NCI-H1092 (cell line): ENCODE results near the gene RNF212.

Experiments used
- DNase-seq: peaks from one replicate; lab custom pipeline; 2025; lab: John Stamatoyannopoulos, UW

Gene RNF212

DNA sequence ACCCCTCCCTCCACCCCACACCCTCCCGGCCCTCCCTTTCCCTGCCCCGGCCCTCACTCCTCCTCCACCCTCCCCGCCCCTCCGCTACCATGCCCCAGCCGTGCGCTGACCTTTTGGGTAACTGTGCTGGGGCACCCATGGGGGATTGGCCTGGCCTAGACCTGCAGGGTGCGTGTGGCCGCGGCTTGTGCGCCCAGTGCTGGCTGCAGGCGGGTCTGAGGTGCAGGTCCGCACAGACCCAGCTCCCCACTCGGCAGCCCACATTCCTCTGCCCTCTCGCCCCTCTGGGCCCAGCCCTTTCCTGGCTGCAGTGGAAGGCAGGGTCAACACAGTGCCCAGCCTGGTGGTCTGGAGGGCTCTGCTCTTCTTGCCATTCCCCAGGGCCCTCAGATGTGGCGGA is 77.3 kb downstream of the RNF212 start:
- DNase-seq: no peak

DNA sequence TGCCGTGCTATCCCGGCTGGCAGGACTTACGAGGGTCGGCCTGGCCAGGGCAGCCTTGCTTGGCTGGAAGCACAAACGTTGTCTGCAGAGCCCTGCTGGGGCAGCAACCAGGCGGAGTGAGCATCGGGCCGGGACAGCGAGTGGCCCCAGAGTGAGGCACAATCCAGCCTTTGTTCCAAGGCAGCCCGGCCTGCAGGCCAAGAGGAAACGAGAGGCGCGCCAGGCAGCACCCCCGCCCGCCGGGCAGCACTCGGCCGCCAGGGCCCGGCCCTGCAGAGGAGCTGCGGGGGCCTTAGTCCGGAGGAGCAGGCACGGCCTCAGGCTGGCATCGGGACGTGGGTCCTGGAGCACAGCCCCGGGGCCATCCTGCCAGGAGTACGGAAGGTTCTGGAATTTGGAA is 77.9 kb downstream of the RNF212 start:
- no peak for DNase-seq

DNA sequence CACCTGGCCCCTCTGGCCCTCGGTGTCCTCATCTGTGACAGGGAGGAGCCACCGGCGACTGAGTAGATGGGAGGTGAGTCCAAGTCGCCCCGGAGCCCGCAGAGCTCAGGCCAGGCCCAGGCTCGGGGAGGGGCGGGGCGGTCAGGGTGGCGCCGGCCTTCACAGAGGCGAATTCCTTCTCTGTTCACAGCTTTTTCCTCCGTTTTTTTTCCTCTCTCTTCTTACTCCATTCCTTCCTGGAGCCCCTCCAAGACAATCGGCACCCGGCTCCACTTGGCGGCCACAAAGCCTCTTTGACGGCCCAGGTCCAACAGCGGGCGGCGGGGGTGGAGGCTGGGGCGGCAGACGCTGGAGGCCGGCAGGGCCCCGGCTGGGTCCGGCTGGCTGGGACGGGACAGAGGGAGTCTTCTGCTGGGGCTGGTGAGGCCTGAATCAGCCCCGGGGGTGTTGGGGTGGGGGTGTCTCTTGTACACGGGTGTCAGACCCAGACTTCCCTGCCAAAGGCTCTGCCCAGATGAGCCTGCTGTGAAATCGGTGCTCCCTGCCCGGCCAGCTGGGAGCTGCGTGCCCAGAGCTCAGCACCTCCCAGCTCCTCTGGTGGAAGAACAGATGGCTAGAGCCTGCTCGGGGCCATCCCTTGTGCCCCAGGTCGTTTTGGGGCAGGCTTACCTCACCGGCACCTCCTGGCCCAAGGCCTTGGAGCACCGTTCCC is 79.4 kb downstream of the RNF212 start:
- no peak for DNase-seq

DNA sequence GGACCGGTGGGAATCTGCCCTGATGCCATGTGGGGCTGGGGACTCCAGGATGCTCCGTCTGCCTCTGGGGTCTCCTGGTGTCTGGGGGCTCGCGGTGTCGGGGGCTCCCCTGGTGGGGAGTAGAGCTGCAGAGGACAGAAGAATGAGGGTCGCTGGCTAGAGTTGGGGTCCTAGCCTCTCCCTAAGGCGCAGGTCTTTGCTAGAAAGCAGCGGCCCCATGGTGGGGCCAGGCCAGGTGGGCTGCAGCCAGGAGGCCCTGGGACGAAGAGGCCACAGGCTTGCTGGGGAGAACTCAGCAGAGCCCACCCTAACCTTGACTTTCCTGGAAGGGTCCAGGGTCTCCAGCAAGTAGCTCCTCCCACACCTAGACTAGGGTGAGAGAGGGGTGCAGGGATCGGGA is 80.5 kb downstream of the RNF212 start:
- DNase-seq: no peak

DNA sequence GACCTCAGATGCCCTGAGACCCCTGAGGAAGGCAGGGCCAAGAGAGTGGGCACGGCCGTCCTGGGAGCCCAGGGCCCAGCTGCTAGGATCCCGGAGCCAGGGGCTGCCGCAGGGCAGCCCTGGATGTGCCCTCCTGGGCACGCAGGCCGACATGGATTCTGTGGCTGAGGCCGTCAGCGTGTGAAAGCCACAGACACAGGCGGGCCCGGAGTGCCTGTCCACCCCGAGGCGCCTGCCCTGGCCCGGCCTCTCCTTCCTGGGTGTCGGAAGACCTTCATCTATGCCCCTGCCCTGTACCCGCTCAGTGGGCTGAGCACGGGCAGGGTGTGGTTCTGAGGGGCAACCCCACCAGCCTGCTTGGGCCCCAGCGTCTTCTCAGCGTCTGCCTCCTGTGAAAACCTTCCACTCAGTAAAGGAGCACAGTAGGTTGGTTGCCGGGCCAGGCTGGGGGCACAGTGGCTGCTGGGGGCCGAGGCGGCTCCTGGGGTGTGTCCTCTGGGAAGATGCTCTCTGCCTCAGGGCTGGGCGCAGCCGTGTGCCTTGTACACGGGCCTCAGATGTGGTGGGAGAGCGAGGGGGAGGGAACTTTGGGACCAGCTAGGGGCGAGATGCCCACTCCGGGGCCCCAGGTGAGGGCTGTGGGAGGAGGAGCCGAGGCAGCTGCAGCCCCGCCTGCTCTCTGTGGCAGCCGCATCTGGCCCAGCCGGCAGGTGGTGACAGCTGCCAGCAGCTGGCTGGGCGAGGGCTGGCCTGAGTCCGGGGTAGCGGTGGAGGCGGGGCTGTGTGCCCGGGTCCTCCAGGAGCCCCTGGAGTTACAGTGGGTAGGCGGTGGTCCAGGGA is 81.2 kb downstream of the RNF212 start:
- no peak for DNase-seq

DNA sequence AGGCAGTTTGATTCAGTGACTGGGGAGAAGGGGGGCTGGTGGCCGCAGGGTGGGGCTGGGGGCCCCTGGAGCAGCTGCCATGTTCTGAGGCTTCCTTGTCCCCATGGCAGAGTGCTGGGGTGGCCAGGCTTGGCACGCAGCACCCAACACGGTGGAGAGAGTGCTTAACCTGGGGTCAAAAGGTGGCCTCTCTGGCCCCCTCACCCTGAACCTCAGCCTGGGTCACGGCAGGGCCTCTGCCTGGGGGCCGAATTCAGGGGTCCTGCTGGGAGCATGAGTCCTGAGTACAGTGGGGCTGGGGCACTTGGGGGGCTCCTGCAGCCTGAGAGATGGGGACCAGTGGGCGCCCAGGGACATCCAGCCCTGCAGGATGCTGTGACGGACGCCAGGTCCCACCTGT is 82.0 kb downstream of the RNF212 start:
- DNase-seq: no peak

DNA sequence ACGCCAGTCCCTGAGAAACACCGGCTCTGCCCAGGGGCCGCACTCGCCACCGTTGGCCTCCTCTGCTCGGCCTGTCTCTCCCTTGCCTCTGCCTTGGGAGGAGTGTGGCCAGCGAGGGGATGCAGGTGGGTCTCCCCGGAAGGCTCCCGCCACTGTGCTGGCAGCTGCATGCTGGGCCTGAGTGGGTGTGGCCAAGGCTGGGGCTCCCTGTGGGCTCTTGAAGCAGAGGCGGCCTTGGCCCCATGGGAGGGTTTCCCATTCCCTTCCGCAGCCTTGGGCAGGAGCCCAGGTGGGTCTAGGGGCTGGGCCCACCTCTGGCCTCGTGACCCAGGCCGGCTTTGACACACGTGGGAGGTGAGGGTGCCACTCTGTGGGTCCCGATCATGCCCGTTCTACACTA is 82.8 kb downstream of the RNF212 start:
- no peak for DNase-seq

DNA sequence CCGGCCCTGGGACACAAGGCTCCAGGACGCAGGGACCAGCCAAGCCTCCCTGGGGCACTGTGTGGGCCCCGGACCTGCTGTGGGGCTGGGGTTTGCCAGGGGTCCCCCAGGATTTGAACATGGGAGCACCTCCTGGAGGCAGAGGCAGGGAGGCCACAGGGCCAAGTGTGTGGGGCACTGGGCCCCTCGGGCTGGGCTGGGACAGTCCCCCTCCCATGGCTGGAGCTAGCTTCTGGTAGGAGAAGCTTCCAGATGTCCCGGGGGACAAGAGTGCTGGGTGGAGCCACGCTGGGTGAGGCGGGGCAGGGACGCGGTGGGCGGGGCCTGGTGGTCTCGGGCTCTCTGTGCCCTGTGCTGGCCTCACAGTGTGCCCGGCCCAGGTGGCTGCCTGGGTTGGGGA is 83.3 kb downstream of the RNF212 start:
- DNase-seq: no peak

DNA sequence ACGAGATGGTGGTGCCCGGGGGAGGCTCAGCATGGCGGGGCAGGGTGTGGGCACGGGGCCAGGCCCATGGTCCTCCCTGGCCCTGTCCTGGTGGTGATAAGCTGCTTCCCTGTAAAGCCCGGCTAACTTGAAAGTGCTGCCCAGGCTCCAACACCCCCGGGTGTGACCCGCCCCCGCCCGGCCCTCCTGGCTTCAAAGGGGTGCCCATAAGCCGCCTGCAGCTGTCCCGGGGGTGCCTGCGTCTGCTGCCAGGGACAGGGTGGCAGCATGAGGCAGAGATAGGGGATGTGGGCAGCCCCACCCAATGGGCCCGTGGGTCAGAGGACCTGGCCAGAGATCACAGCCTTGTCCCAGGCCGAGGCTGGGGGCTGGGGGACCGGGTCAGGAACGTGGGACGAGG is 83.8 kb downstream of the RNF212 start:
- DNase-seq: no peak

DNA sequence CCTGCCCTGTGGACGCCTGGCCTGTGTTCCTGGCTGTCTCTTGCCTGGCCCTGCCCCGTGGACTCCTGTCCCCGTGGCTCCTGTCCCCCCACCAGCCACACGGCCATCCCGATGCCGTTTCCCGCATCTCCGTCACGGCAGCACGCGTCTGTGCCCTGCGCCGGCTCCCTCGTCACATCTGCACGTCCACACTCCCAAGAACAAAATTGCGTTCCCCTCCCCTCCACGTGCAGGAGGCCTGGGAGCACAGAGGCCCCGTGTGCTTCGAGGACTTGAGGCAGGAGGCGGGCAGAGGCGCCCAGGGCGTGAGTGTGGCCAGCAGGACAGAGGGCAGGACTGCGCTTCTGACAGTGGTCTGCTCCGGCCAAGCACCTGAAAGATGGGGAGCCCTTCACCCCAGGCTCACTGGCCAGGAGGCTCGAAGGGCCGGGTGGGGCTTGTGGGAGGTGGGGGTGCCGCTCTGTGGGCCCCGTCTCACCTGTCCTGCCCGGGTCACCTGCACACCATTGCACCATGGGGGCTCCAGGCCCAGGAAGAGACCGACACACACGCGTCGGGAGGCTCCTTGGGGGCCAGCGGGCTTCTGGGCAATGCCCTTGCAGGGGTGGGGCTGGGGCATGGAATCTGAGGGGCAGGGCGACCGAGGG is 84.7 kb downstream of the RNF212 start:
- DNase-seq: no peak

DNA sequence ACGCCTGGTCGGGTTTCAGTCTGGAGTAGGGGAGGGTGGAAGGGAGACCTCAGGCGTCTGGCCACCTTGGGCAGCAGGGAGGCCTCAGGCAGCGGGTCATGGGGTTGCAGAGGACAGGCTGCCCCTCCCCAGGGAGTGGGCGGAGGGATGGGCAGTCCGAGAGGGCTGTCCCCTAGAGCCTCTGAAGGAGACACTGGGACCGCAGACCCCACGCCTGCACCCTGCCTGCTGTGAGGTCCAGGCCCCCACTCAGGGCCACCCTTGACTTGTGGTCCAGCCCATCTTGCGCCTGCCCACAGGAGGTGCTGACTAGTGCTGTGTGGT is 85.5 kb downstream of the RNF212 start:
- DNase-seq: no peak

DNA sequence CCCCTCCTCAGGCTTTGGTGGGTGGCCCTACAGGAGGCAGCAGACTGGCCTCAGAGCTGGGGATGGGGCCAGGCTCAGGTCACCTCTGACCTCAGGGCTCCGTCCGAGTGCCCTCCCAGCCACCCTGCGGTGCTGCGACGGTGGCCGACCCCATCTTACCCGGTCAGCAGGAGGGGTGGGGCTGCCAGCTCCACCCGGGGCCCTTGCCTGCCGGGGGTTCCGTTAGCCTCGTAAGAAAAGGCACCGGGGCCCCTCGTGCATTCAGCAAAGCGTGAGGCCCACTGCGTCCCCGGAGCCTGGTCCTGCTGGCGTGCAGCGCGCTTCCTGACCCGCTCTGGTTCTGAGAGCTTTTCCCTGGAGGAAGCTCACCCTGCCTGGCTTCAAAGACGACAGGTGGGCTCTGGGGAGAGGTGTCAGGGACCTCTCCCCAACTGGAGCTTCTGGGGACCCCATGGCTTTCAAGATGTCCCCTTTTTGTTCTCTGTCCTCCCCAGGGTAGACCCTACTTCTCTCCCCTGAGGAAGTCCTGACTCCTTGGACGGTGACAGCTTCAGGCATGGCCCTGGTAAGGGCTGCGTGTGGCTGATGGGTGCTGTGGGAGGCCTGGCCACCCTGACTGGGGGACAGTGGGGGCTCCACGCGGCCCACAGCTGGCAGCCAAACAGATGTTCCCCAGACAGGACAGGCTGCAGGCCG is 86.0 kb downstream of the RNF212 start:
- no peak for DNase-seq

DNA sequence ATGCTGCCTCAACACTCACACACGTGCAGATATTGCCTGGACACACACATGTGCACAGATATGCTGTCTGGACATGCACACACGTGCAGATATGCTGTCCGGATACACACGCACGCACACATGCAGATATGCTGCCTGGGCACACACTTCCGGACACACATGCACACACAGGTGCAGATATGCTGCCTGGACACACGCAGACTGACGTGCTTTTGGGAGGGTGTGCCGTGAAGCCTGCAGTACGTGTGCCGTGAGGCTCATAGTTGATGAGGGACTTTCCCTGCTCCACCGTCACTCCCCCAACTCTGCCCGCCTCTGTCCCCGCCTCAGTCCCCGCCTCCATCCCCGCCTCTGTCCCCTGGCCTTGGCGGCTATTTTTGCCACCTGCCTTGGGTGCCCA is 87.2 kb downstream of the RNF212 start:
- no peak for DNase-seq

DNA sequence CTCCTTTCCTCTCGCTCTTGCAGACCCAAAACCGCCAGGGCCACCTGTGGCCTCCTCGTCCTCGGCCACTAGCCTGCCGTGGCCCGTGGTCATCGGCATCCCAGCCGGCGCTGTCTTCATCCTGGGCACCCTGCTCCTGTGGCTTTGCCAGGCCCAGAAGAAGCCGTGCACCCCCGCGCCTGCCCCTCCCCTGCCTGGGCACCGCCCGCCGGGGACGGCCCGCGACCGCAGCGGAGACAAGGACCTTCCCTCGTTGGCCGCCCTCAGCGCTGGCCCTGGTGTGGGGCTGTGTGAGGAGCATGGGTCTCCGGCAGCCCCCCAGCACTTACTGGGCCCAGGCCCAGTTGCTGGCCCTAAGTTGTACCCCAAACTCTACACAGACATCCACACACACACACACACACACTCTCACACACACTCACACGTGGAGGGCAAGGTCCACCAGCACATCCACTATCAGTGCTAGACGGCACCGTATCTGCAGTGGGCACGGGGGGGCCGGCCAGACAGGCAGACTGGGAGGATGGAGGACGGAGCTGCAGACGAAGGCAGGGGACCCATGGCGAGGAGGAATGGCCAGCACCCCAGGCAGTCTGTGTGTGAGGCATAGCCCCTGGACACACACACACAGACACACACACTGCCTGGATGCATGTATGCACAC is 88.3 kb downstream of the RNF212 start:
- no peak for DNase-seq

DNA sequence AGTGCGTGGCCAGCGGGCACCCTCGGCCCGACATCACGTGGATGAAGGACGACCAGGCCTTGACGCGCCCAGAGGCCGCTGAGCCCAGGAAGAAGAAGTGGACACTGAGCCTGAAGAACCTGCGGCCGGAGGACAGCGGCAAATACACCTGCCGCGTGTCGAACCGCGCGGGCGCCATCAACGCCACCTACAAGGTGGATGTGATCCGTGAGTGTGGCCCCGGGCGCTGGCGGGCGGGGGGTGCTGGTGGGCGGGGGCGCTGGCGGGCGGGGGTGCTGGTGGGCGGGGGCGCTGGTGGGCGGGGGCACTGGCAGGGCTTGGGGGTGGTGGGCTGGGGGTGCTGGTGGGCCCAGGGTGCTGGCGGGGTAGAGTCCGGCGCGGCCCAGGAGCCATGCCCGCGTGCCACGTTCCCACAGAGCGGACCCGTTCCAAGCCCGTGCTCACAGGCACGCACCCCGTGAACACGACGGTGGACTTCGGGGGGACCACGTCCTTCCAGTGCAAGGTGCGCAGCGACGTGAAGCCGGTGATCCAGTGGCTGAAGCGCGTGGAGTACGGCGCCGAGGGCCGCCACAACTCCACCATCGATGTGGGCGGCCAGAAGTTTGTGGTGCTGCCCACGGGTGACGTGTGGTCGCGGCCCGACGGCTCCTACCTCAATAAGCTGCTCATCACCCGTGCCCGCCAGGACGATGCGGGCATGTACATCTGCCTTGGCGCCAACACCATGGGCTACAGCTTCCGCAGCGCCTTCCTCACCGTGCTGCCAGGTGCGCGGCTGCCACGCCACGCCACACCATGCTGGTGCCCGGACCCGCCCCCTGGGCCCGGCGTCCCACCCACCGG is 89.2 kb downstream of the RNF212 start:
- DNase-seq: no peak

DNA sequence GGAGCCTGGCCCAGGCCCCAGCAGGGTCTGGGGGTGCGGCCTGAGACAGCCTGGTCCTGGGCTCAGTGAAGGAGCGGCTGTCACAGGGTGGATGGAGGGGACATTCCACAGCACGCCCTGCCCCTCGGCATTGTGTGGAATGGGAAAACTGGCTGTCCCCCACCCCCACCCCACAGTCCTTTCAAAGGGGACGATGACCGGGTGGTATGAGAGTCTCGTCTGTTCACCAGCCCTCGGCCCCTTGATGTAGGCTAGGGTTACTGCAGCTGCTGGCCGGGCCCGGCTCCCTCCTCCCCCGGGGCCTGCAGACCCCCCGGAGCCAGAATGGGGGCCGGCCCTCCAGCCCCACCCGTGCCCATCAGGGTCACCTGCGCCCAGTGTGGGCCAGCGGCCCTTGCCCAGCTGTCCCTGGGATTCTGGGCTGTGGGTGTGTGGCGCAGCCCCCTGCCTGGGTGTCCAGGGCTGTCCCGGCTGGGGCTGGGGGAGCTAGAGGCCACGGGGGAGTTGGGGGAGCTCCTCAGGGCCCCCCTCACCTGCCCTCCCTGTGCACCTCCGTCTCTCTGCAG is 90.2 kb downstream of the RNF212 start:
- no peak for DNase-seq

DNA sequence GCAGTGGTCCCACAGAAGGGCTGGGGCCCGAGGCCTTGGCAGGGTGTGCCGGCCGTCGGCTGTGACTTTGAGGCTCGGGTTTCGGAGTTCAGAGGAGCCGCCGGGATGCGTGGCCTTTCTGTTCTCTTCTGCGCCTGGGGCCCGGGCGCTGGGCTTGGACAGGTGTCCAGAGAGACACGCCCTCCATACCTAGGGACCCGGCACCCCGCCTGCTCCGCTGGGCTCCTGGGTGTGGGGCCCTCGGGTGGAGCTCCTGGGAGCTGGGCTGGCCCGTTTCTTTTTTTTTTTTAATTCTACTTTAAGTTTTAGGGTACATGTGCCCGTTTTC is 90.7 kb downstream of the RNF212 start:
- DNase-seq: no peak

DNA sequence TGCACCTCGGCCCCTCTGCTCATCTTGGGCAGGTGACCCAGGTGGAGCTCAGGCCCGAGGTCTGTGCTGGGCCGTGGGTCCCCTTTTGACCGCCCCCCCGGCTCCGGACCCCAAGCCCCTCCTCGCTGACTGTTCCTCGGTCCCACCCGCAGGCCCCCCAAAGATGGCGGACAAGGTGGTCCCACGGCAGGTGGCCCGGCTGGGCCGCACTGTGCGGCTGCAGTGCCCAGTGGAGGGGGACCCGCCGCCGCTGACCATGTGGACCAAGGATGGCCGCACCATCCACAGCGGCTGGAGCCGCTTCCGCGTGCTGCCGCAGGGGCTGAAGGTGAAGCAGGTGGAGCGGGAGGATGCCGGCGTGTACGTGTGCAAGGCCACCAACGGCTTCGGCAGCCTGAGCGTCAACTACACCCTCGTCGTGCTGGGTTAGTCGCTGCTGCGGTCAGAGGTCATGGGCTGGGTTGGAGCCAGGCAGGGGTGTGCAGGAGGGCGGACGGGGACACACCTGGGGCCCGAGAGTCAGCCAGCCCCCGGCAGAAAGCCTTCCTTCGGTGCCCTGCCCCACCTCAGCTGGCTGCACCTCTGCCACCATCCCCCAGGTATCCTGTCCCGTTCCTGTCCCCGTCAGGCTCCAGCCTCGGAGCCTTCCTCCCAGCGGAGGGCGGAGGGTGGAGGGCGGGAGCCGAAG is 91.2 kb downstream of the RNF212 start:
- DNase-seq: no peak
